Ishikawa (cell line): ENCODE measurements around the gene VPS26C.

ENCODE experiments used
- RAD21 ChIP-seq: IDR thresholded peaks from 2 replicates; pipeline ENCODE4 v1.6.1; 2012; ENCODE audit warnings: low read depth
- TAF1 ChIP-seq: IDR thresholded peaks from 2 replicates; pipeline ENCODE4 v1.6.1; 2012; ENCODE audit warnings: low read depth, mild to moderate bottlenecking
- YY1 ChIP-seq: IDR thresholded peaks from 2 replicates; pipeline ENCODE4 v1.6.1; 2012; ENCODE audit warnings: low read depth
- TF ChIP-seq, protein P1 (sequence below): IDR thresholded peaks from 2 replicates; pipeline ENCODE4 v1.6.1; 2012; ENCODE audit warnings: low read depth, mild to moderate bottlenecking

- no peak for TF ChIP-seq RAD21
- TF ChIP-seq YY1 = no peak
- TF ChIP-seq TAF1 = no peak
- TF ChIP-seq, protein P1, sequence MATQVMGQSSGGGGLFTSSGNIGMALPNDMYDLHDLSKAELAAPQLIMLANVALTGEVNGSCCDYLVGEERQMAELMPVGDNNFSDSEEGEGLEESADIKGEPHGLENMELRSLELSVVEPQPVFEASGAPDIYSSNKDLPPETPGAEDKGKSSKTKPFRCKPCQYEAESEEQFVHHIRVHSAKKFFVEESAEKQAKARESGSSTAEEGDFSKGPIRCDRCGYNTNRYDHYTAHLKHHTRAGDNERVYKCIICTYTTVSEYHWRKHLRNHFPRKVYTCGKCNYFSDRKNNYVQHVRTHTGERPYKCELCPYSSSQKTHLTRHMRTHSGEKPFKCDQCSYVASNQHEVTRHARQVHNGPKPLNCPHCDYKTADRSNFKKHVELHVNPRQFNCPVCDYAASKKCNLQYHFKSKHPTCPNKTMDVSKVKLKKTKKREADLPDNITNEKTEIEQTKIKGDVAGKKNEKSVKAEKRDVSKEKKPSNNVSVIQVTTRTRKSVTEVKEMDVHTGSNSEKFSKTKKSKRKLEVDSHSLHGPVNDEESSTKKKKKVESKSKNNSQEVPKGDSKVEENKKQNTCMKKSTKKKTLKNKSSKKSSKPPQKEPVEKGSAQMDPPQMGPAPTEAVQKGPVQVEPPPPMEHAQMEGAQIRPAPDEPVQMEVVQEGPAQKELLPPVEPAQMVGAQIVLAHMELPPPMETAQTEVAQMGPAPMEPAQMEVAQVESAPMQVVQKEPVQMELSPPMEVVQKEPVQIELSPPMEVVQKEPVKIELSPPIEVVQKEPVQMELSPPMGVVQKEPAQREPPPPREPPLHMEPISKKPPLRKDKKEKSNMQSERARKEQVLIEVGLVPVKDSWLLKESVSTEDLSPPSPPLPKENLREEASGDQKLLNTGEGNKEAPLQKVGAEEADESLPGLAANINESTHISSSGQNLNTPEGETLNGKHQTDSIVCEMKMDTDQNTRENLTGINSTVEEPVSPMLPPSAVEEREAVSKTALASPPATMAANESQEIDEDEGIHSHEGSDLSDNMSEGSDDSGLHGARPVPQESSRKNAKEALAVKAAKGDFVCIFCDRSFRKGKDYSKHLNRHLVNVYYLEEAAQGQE = no peak
Observed at GRCh38 chr21:37273911-37274690, 7.0 kb upstream of the VPS26C start.
